ENCODE results near the gene EAF1. TPM values are rescaled to one million over a fixed set of nuclear protein-coding genes. Genes with fewer than 3 reads are reported as not detected.
"Not testable (repeated sequence)": the region's sequence is repeated elsewhere in the genome, so short reads cannot be mapped to it uniquely, and the experiment has no call there.

EAF1 gene
- total RNA-seq, 2 donors from 2014 or later = 22.7 to 34.3 TPM

- TF ChIP-seq, protein P1, sequence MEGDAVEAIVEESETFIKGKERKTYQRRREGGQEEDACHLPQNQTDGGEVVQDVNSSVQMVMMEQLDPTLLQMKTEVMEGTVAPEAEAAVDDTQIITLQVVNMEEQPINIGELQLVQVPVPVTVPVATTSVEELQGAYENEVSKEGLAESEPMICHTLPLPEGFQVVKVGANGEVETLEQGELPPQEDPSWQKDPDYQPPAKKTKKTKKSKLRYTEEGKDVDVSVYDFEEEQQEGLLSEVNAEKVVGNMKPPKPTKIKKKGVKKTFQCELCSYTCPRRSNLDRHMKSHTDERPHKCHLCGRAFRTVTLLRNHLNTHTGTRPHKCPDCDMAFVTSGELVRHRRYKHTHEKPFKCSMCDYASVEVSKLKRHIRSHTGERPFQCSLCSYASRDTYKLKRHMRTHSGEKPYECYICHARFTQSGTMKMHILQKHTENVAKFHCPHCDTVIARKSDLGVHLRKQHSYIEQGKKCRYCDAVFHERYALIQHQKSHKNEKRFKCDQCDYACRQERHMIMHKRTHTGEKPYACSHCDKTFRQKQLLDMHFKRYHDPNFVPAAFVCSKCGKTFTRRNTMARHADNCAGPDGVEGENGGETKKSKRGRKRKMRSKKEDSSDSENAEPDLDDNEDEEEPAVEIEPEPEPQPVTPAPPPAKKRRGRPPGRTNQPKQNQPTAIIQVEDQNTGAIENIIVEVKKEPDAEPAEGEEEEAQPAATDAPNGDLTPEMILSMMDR (IDR thresholded peaks at IDR 0.05) = no peak
These were observed 36.9 kb upstream of the EAF1 start for GRCh38 chr3:15390460-15390859.

DNA sequence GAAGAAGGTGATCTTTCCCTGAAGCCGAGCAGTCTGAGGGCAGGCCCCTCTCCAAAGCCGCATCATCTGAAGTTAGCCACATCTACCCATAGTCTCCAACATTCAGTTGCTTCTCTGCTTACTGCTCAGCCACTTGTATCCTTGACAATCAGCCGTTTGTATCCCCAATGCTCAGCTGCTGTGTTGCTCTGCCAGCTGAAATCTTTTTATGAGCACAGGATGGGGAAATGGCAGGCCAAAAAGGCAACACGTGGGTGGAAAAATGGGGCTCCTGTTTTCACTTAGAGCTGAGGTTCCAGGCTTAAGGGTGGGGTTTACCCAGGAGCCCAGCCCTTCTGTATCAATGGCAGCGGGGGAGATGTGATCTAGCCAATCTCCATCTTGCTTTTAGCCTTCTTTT, 36.4 kb upstream of the EAF1 start:
- no peak for ATAC-seq (ENCODE audit: insufficient number of reproducible peaks, low FRiP score, low read depth)

More at GRCh38 chr3:15390460-15390859, 36.9 kb upstream of the EAF1 start:
- ATAC-seq (ENCODE audit: insufficient number of reproducible peaks, low FRiP score, low read depth) (no peak), DNase-seq (ENCODE audit: low spot score) (no peak)
- no peak overlapping the region for H3K4me3 ChIP-seq
- no peaks in the 10 kb centered on the region for H3K27me3 ChIP-seq (replicated peaks; ENCODE audit: insufficient read depth)
- H3K27ac ChIP-seq = no peak overlapping the region
- no peaks in the 10 kb centered on the region for H3K4me1 ChIP-seq (ENCODE audit: control insufficient read depth in 1 of 2, low read depth in 2 of 2)
- H3K9me3 ChIP-seq = no peaks in the 10 kb centered on the region
- no peaks in the 10 kb centered on the region for H3K36me3 ChIP-seq

DNA sequence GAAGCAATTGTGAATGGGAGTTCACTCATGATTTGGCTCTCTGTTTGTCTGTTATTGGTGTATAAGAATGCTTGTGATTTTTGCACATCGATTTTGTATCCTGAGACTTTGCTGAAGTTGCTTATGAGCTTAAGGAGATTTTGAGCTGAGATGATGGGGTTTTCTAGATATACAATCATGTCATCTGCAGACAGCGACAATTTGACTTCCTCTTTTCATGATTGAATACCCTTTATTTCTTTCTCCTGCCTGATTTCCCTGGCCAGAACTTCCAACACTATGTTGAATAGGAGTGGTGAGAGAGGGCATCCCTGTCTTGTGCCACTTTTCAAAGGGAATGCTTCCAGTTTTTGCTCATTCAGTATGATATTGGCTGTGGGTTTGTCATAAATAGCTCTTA, 34.1 kb upstream of the EAF1 start:
- not testable (repeated sequence) for H3K4me1 ChIP-seq (ENCODE audit: control insufficient read depth in 1 of 2, low read depth in 2 of 2); H3K4me3 ChIP-seq; ATAC-seq (ENCODE audit: insufficient number of reproducible peaks, low FRiP score, low read depth); DNase-seq (ENCODE audit: low spot score); H3K27ac ChIP-seq; H3K9me3 ChIP-seq; H3K27me3 ChIP-seq (replicated peaks; ENCODE audit: insufficient read depth); H3K36me3 ChIP-seq

More for the DNA sequence above, 36.4 kb upstream of the EAF1 start:
- Histone ChIP-seq H3K9me3 (no peaks in the 10 kb centered on the region), H3K4me3 (no peak overlapping the region), H3K27ac (no peak overlapping the region), H3K36me3 (no peaks in the 10 kb centered on the region), H3K4me1 (ENCODE audit: control insufficient read depth in 1 of 2, low read depth in 2 of 2) (no peaks in the 10 kb centered on the region), H3K27me3 (replicated peaks; ENCODE audit: insufficient read depth) (no peaks in the 10 kb centered on the region)
- TF ChIP-seq, protein P1 (IDR thresholded peaks at IDR 0.05) = no peak
- DNase-seq (ENCODE audit: low spot score) = no peak

GRCh38 chr3:15398731-15399133, 28.7 kb upstream of the EAF1 start:
- not testable (repeated sequence) for H3K4me1 ChIP-seq (ENCODE audit: control insufficient read depth in 1 of 2, low read depth in 2 of 2); DNase-seq (ENCODE audit: low spot score); H3K4me3 ChIP-seq; H3K27me3 ChIP-seq (replicated peaks; ENCODE audit: insufficient read depth); H3K36me3 ChIP-seq; H3K27ac ChIP-seq; H3K9me3 ChIP-seq; ATAC-seq (ENCODE audit: insufficient number of reproducible peaks, low FRiP score, low read depth)

DNA sequence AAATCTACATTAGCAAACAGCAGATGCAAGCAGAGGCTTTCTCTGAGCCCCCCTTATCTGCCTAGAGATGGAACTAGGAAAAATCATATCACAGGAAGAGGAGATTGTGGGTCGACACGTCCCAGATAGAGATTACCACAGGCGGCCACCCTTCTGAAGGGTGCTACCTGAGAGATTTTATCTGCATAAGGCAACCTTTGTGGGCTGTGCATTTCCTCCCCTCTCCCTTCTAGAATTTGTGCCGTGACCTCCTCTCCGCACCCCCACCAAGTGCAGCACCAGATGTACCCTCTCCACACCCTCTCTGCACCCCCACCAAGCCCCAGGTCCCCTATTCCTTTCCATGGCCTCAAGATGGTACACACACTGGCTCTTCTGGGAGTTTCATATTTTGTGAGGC, 27.4 kb upstream of the EAF1 start:
- Histone ChIP-seq H3K27me3 (replicated peaks; ENCODE audit: insufficient read depth) (no peaks in the 10 kb centered on the region), H3K27ac (no peak overlapping the region), H3K9me3 (no peaks in the 10 kb centered on the region), H3K4me3 (no peak overlapping the region), H3K36me3 (no peaks in the 10 kb centered on the region), H3K4me1 (ENCODE audit: control insufficient read depth in 1 of 2, low read depth in 2 of 2) (no peaks in the 10 kb centered on the region)
- DNase-seq (ENCODE audit: low spot score) (no peak), ATAC-seq (ENCODE audit: insufficient number of reproducible peaks, low FRiP score, low read depth) (no peak)
- TF ChIP-seq, protein P1 (IDR thresholded peaks at IDR 0.05) = no peak

GRCh38 chr3:15401936-15402335, 25.5 kb upstream of the EAF1 start:
- DNase-seq (ENCODE audit: low spot score) (no peak), ATAC-seq (ENCODE audit: insufficient number of reproducible peaks, low FRiP score, low read depth) (no peak)
- H3K36me3 ChIP-seq = no peaks in the 10 kb centered on the region
- no peaks in the 10 kb centered on the region for H3K27me3 ChIP-seq (replicated peaks; ENCODE audit: insufficient read depth)
- H3K4me1 ChIP-seq (ENCODE audit: control insufficient read depth in 1 of 2, low read depth in 2 of 2) = peaks cover 0 to 3% of the 10 kb centered on the region in 2 donors
- no peak overlapping the region for H3K4me3 ChIP-seq
- no peaks in the 10 kb centered on the region for H3K9me3 ChIP-seq
- no peak overlapping the region for H3K27ac ChIP-seq
- TF ChIP-seq, protein P1 (IDR thresholded peaks at IDR 0.05) = no peak

Measured in thoracic aorta (tissue), 2 donors.